Breast epithelium (tissue), 4 donors: Measurements from ENCODE around the gene SNCB. TPM values are rescaled to one million over a fixed set of nuclear protein-coding genes. Genes with fewer than 3 reads are reported as not detected.

Experiments
- DNase-seq, 2 donors: peaks; one replicate each; pipeline ENCODE4 v3.0.0-alpha.2; 2019; ENCODE audit warnings: low spot score in 2 of 2
- H3K27ac ChIP-seq, 2 donors: fragments of 200-600 bp; sonication (generic) in 1 of 2; one replicate each; pipeline ENCODE4 v1.5.1; 2016 to 2019; ENCODE audit warnings: mild to moderate bottlenecking in 1 of 2
- H3K27me3 ChIP-seq, 2 donors: fragments of 200-600 bp; sonication (generic) in 1 of 2; one replicate each; pipeline versions ENCODE4 v1.5.1 to v1.6.0; 2017 to 2019; ENCODE audit warnings: control low read depth in 1 of 2, mild to moderate bottlenecking in 1 of 2
- H3K36me3 ChIP-seq: fragments of 200-600 bp; one replicate; pipeline ENCODE4 v1.5.1; 2019
- H3K4me1 ChIP-seq, 2 donors: fragments of 200-600 bp; sonication (generic); one replicate each; pipeline ENCODE4 v1.5.1; 2016 to 2019; ENCODE audit warnings: control low read depth in 1 of 2
- H3K4me3 ChIP-seq, 3 donors: fragments of 200-600 bp; sonication (generic); 1 replicate in 2 of 3; 2 replicates in 1 of 3; pipeline ENCODE4 v1.5.1; 2016 to 2019; ENCODE audit warnings: mild to moderate bottlenecking in 3 of 3, moderate library complexity in 2 of 3
- H3K9me3 ChIP-seq, 2 donors: fragments of 200-600 bp; sonication (generic) in 1 of 2; one replicate each; pipeline ENCODE4 v1.5.1; 2016 to 2019; ENCODE audit warnings: control low read depth in 1 of 2
- POLR2A ChIP-seq: fragments of 450-650 bp; IDR thresholded peaks from one replicate; pipeline ENCODE4 v1.6.1; 2016; ENCODE audit warnings: antibody characterized with exemption, mild to moderate bottlenecking, moderate library complexity
- POLR2AphosphoS5 ChIP-seq, 3 donors: sonication (generic); formaldehyde crosslinking; IDR thresholded peaks; one replicate each; pipeline ENCODE4 v1.6.1; 2017; ENCODE audit warnings: antibody characterized with exemption in 3 of 3
- intact Hi-C: fragments of 100-400 bp; cut with DNase I; formaldehyde crosslinking; loops from one replicate; pipeline ENCODE4 v1.15.1; 2023; ENCODE audit warnings: low total_unique reads
- total RNA-seq, 3 donors: library from RNA; depleted of rRNA; stranded (reverse); fragments of >200 nt; gene quantifications; one replicate each; pipeline ENCODE4 v1.1.0, GENCODE V29; 2016
- TF ChIP-seq, protein P1 (sequence below), 3 donors: fragments of 450-650 bp; IDR thresholded peaks; one replicate each; pipeline ENCODE4 v1.5.1; 2016 to 2017; ENCODE audit warnings: antibody characterized with exemption in 3 of 3, mild to moderate bottlenecking in 3 of 3, moderate library complexity in 3 of 3

The SNCB gene
- total RNA-seq, 3 donors from 2014 or later = not detected

DNA sequence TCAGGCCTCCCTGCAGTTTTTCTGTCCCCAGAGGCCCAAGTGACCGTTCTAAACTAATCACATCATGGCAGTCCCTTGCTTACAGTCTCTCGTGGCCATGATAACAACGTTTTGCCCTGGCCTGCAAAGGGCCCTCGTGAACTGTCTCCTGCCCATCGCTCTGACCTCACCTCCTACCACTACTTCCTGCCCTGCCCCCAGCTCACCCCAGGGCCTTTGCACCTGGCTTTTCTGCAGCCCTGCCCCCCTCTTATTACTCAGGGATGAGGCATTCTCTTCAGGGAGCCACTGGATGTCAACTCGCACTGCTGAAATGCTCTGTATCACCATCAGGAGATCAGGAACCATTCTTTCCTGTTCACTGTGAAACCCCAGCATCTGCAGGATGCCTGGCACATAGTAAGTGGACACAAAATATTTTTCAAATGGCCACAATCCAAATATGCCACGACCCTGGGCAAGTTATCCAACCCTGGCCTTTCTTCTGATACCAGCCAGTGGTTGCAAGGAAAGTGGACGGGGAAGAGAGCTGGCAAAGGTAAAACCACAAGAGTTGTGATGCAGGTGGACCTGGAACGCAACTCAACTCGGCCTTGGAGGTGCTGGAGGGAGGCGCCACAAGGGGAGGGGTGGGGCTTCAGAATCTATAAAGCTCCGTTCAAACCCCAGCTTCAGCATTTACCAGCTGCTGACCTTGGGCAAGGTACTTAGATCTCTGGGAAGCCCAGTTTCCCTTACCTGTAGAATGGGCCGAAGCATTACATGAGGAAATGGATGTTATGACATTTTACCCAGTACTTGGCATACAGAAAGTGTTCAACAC is 1.7 kb downstream of the SNCB start:
- peaks cover 4 to 6% of the 10 kb centered on the region in 2 donors for H3K4me1 ChIP-seq
- H3K4me3 ChIP-seq = no peak overlapping the region
- H3K9me3 ChIP-seq = no peaks in the 10 kb centered on the region
- TF ChIP-seq, protein P1, sequence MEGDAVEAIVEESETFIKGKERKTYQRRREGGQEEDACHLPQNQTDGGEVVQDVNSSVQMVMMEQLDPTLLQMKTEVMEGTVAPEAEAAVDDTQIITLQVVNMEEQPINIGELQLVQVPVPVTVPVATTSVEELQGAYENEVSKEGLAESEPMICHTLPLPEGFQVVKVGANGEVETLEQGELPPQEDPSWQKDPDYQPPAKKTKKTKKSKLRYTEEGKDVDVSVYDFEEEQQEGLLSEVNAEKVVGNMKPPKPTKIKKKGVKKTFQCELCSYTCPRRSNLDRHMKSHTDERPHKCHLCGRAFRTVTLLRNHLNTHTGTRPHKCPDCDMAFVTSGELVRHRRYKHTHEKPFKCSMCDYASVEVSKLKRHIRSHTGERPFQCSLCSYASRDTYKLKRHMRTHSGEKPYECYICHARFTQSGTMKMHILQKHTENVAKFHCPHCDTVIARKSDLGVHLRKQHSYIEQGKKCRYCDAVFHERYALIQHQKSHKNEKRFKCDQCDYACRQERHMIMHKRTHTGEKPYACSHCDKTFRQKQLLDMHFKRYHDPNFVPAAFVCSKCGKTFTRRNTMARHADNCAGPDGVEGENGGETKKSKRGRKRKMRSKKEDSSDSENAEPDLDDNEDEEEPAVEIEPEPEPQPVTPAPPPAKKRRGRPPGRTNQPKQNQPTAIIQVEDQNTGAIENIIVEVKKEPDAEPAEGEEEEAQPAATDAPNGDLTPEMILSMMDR (IDR thresholded peaks at IDR 0.05) = no peak
- no peak for TF ChIP-seq POLR2AphosphoS5 (IDR thresholded peaks at IDR 0.05)
- no peak for TF ChIP-seq POLR2A
- H3K27ac ChIP-seq = no peak overlapping the region
- no peaks in the 10 kb centered on the region for H3K36me3 ChIP-seq
- peaks cover 8 to 87% of the 10 kb centered on the region in 2 donors for H3K27me3 ChIP-seq
- intact Hi-C loops = no loop called here
- no peak for DNase-seq

DNA sequence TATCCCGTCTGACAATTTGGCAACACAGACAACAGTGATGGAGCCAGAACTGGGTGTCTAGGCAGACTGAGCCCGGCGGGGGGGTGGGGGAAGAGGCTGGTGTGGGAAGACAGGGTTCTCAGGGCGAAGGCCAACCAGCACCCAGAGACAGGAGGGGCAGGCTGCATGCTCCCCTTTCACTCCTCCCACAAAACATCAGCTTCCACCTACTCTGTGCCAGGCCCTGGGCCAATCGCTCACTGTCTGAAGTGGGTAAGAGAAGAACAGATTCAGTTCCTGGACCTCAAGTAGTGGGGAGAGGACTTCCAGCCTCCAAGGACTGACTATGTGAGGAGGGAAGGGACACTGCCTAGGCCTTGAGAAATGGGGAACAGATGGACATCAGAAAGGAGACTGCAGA is 2.8 kb downstream of the SNCB start:
- Histone ChIP-seq H3K27ac (no peak overlapping the region), H3K4me1 (peaks cover 4 to 6% of the 10 kb centered on the region in 2 donors), H3K36me3 (no peaks in the 10 kb centered on the region), H3K4me3 (no peak overlapping the region), H3K27me3 (peaks cover 8 to 84% of the 10 kb centered on the region in 2 donors), H3K9me3 (no peaks in the 10 kb centered on the region)
- DNase-seq = no peak
- TF ChIP-seq, protein P1 (IDR thresholded peaks at IDR 0.05) = no peak
- no peak for TF ChIP-seq POLR2A
- TF ChIP-seq POLR2AphosphoS5 (IDR thresholded peaks at IDR 0.05) = no peak
- intact Hi-C loops = no loop called here

DNA sequence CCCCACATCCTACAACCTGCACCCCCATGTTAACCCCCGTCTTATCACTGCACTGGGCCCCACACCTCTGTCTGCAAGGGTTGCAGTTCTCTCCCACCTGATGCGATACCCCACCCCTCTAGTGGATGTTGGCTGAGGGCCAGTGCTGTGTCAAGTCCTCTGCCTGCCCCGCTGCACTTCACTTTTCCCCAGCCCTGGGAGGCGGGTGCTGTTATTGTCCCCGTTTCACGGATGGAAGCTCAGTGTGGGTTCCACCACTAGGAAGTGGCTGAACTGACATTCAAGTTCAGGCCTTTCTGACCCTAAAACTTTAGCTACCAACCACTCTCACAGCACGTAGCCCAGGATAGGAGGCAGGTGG is 3.5 kb downstream of the SNCB start:
- TF ChIP-seq, protein P1 (IDR thresholded peaks at IDR 0.05) = no peak
- no peak for TF ChIP-seq POLR2A
- no peak for TF ChIP-seq POLR2AphosphoS5 (IDR thresholded peaks at IDR 0.05)
- H3K4me1 ChIP-seq = peaks cover 4 to 6% of the 10 kb centered on the region in 2 donors
- DNase-seq = no peak
- peaks cover 8 to 80% of the 10 kb centered on the region in 2 donors for H3K27me3 ChIP-seq
- no peaks in the 10 kb centered on the region for H3K36me3 ChIP-seq
- no peak overlapping the region for H3K27ac ChIP-seq
- no peaks in the 10 kb centered on the region for H3K9me3 ChIP-seq
- intact Hi-C loops = no loop called here
- no peak overlapping the region for H3K4me3 ChIP-seq

DNA sequence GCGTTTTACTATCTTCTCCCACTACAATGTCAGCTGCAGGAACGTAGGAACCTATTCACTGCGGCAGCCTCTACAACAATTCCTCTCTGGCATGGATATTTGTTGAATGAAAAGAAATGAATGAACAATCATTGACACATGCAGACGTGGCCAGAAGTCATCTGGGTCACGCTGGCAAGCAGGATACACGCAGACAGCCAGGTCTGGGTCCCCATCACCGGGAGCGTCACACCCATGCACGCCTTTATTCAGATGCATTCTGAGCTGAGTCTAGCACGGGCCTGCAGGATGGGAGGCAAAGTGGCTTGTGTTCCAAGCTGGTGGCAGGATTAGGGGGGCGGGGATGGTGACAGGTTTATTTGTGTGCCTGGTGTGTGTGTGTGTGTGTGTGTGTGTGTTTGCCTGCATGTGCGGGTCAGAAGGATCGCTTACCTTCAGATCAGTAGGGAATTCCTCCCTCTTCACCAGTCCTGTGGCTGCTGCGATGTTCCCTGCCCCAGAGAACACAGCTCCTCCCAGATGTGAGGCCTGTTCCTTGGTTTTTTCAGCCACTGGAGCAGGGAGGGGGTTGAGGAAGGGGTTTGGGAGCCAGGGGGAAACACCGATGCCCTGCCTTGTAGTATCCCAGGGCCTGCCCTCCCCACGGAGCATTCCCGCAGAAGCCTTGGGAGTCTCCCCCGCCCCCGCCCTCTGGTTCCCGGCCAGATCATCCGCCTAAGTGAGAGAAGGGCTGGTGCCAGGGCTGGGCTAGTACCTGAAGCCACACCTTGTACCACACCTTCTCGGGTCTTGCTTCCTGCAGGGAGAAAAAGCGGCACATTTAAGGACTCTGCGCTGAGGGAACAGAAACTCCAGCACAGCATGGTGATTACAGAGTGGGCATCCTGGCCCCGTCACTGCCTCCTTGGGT is 4.1 kb downstream of the SNCB start:
- no peaks in the 10 kb centered on the region for H3K9me3 ChIP-seq
- no peak overlapping the region for H3K27ac ChIP-seq
- peaks cover 11 to 80% of the 10 kb centered on the region in 2 donors for H3K27me3 ChIP-seq
- no peak for DNase-seq
- no peak for TF ChIP-seq POLR2A
- no peak for TF ChIP-seq POLR2AphosphoS5 (IDR thresholded peaks at IDR 0.05)
- TF ChIP-seq, protein P1 (IDR thresholded peaks at IDR 0.05) = no peak
- peaks cover 4 to 6% of the 10 kb centered on the region in 2 donors for H3K4me1 ChIP-seq
- H3K4me3 ChIP-seq = no peak overlapping the region
- H3K36me3 ChIP-seq = no peaks in the 10 kb centered on the region
- intact Hi-C loops = no loop called here
